GM12878 (cell line): ENCODE results near the gene GVQW3. TPM values are rescaled to one million over a fixed set of nuclear protein-coding genes. Genes with fewer than 3 reads are reported as not detected.

ENCODE experiments used
- ATAC-seq: fragments of 200-7000 bp; cut with Tn5 transposase; 3 replicates; pipeline ENCODE4 v1.9.1; 2020; ENCODE audit warnings: mild to moderate bottlenecking, moderate library complexity
- BruUV-seq: library from RNA; stranded (reverse); fragments of 400-500 nt; replicated peaks from 2 replicates; lab custom pipeline; 2021; lab: Mats Ljungman, UMichigan
- CTCF ChIA-PET: fragments of 300-600 bp; sonication (Branson Sonifier 250); formaldehyde crosslinking; extraction: SDS; loops from one replicate; lab custom pipeline; 2021; ENCODE audit warnings: inconsistent platforms; lab: Yijun Ruan, JAX
- POLR2A ChIA-PET: fragments of 350-600 bp; formaldehyde crosslinking; extraction: SDS; loops from one replicate; lab custom pipeline; 2021; ENCODE audit warnings: inconsistent platforms; lab: Charles Lee
- RAD21 ChIA-PET: fragments of 300-600 bp; sonication (Branson Sonifier 250); formaldehyde crosslinking; loops from one replicate; lab custom pipeline; 2023; ENCODE audit warnings: antibody characterized with exemption; ENCODE audit not compliant: unreplicated experiment; lab: Charles Lee
- SMC1A ChIA-PET: fragments of 300-600 bp; sonication (Branson Sonifier 250); formaldehyde crosslinking; loops from one replicate; lab custom pipeline; 2023; ENCODE audit not compliant: unreplicated experiment, uncharacterized antibody; lab: Charles Lee
- DNase-seq: peaks from one replicate; pipeline ENCODE4 v3.0.0-alpha.2; 2011; ENCODE audit warnings: low read depth, low spot score
- FAIRE-seq: peaks from 3 replicates; lab custom pipeline; 2011; peaks lifted over from hg19 to GRCh38; lab: Jason Lieb, UNC
- H2AFZ ChIP-seq: 2 replicates; pipeline ENCODE4 v1.6.0; 2011; ENCODE audit warnings: low read depth, low read length, control low read depth; ENCODE audit not compliant: control insufficient read depth
- H3K27ac ChIP-seq: 2 replicates; pipeline ENCODE4 v1.5.1; 2011; ENCODE audit warnings: control low read depth; ENCODE audit not compliant: control insufficient read depth, insufficient read depth
- H3K27me3 ChIP-seq, 2 experiments: replicated peaks in 1 of 2; 2 replicates each; pipeline versions ENCODE4 v1.6.0 to v1.6.1; 2011; ENCODE audit warnings: low read length in 1 of 2; ENCODE audit not compliant: control insufficient read depth in 2 of 2, insufficient read depth in 2 of 2
- H3K36me3 ChIP-seq, 2 experiments: 2 replicates each; pipeline ENCODE4 v1.5.1; 2011; ENCODE audit warnings: low read length in 1 of 2; ENCODE audit not compliant: control insufficient read depth in 2 of 2, insufficient read depth in 2 of 2
- H3K4me1 ChIP-seq: 2 replicates; pipeline ENCODE4 v1.6.1; 2011; ENCODE audit warnings: mild to moderate bottlenecking, low read length, moderate library complexity, mixed read lengths; ENCODE audit not compliant: control insufficient read depth, insufficient read depth
- H3K4me2 ChIP-seq: 2 replicates; pipeline ENCODE4 v1.6.0; 2011; ENCODE audit warnings: control low read depth; ENCODE audit not compliant: control insufficient read depth, insufficient read depth
- H3K4me3 ChIP-seq: fragments of 200-600 bp; sonication (generic); 2 replicates; pipeline ENCODE4 v1.5.1; 2016
- H3K79me2 ChIP-seq: 2 replicates; pipeline ENCODE4 v1.6.0; 2011; ENCODE audit warnings: low read length; ENCODE audit not compliant: control insufficient read depth, insufficient read depth
- H3K9ac ChIP-seq: 2 replicates; pipeline ENCODE4 v1.8.0; 2011; ENCODE audit warnings: low read length, control low read depth, mixed read lengths; ENCODE audit not compliant: control insufficient read depth, insufficient read depth
- H3K9me3 ChIP-seq: replicated peaks from 3 replicates; pipeline ENCODE4 v1.5.1; 2011; ENCODE audit warnings: mild to moderate bottlenecking, low read length; ENCODE audit not compliant: control insufficient read depth, insufficient read depth
- H4K20me1 ChIP-seq: 2 replicates; pipeline ENCODE4 v1.6.0; 2011; ENCODE audit not compliant: control insufficient read depth, insufficient read depth
- CHD2 ChIP-seq: IDR thresholded peaks from 2 replicates; pipeline ENCODE4 v1.6.1; 2011; ENCODE audit warnings: low read depth, low read length, improper control_type of control experiment, borderline replicate concordance
- E4F1 ChIP-seq: fragments of 450-650 bp; IDR thresholded peaks from 2 replicates; pipeline ENCODE4 v1.6.1; 2018; ENCODE audit warnings: borderline replicate concordance, mild to moderate bottlenecking; ENCODE audit not compliant: partially characterized antibody
- ELK1 ChIP-seq: IDR thresholded peaks from 2 replicates; pipeline ENCODE4 v1.6.1; 2012; ENCODE audit warnings: low read depth, low read length, improper control_type of control experiment
- EZH2 ChIP-seq: IDR thresholded peaks from 2 replicates; pipeline ENCODE4 v1.6.1; 2012; ENCODE audit warnings: low read depth, mild to moderate bottlenecking, control low read depth, inconsistent platforms, low read length, borderline replicate concordance; ENCODE audit not compliant: control insufficient read depth
- NFXL1 ChIP-seq: fragments of 450-650 bp; IDR thresholded peaks from 2 replicates; pipeline ENCODE4 v1.6.1; 2017; ENCODE audit warnings: antibody characterized with exemption, mild to moderate bottlenecking, borderline replicate concordance
- NR2C2 ChIP-seq: IDR thresholded peaks from 2 replicates; pipeline ENCODE4 v1.6.1; 2011; ENCODE audit warnings: borderline replicate concordance, low read depth; ENCODE audit not compliant: control insufficient read depth, insufficient read length
- RAD21 ChIP-seq: IDR thresholded peaks from 2 replicates; pipeline ENCODE4 v1.6.1; 2011; ENCODE audit warnings: mild to moderate bottlenecking, low read depth, low read length, moderate library complexity; ENCODE audit not compliant: insufficient read depth
- REST ChIP-seq: IDR thresholded peaks from 2 replicates; pipeline ENCODE4 v1.6.1; 2012; ENCODE audit warnings: mild to moderate bottlenecking, low read depth, low read length
- TBL1XR1 ChIP-seq: IDR thresholded peaks from 2 replicates; pipeline ENCODE4 v1.6.1; 2012; ENCODE audit warnings: low read depth, low read length, improper control_type of control experiment
- WGBS: methylation state at CpG from one replicate; pipeline ENCODE4 v1.1.6; 2016; ENCODE audit warnings: low lambda C conversion rate; ENCODE audit not compliant: insufficient replicate concordance, insufficient coverage; ENCODE audit errors: missing lambda C conversion rate; 5-methylcytosine and 5-hydroxymethylcytosine counted together
- in situ Hi-C: fragments of 300-500 bp; cut with MboI; formaldehyde crosslinking; loops from 9 replicates; pipeline ENCODE4 v1.14.3; 2018; ENCODE audit warnings: mixed read lengths
- intact Hi-C: fragments of 100-400 bp; cut with micrococcal nuclease; formaldehyde crosslinking; loops from one replicate; pipeline ENCODE4 v1.14.2; 2022; ENCODE audit not compliant: unreplicated experiment
- polyA plus RNA-seq, 11 experiments: library from polyadenylated mRNA; depleted of rRNA in 4 of 11; unstranded in 6 of 11; stranded (reverse) in 5 of 11; fragments of >200 nt; fragmentation: Nextera tagmentation in 4 of 11; fragmentation: Illumina TruSeq in 1 of 11; extraction: Ambion mirVana in 4 of 11; extraction: Trizol in 1 of 11; gene quantifications; 1 replicate in 1 of 11; 2 replicates in 10 of 11; pipeline versions ENCODE4 v1.2.1 to v1.2.3, GENCODE V29; 2011 to 2016; ENCODE audit warnings: inconsistent platforms in 2 of 11, missing spikeins in 2 of 11, low read depth in 1 of 11
- total RNA-seq, 4 experiments: library from RNA; depleted of rRNA in 3 of 4; stranded (reverse); fragments of >200 nt in 3 of 4; fragmentation: Illumina TruSeq in 1 of 4; extraction: Trizol in 1 of 4; gene quantifications; 2 replicates each; pipeline versions ENCODE4 v1.2.1 to v1.2.3, GENCODE V29; 2013 to 2021
- TF ChIP-seq, protein P1 (sequence below): fragments of 450-650 bp; IDR thresholded peaks from 2 replicates; pipeline ENCODE4 v1.6.1; 2017; ENCODE audit warnings: borderline replicate concordance

Gene GVQW3
- total and polyA plus RNA-seq, 10 of the 15 experiments (the other 5 are each of a cell fraction or from before 2014, with no cell fraction given) = 0.13 to 3.3 (median 1.7) TPM

- 95% methylated on average over 2 of the region's 2 CpGs for WGBS
- POLR2A ChIA-PET = no interaction called here
Measured at GRCh38 chr11:76361776-76362175, 19.3 kb upstream of the GVQW3 start.

More at GRCh38 chr11:76361776-76362175, 19.3 kb upstream of the GVQW3 start:
- Histone ChIP-seq H4K20me1 (no peaks in the 10 kb centered on the region), H3K4me3 (no peak overlapping the region), H3K27me3 (no peaks in the 10 kb centered on the region), H3K27ac (no peak overlapping the region), H3K4me1 (no peaks in the 10 kb centered on the region), H3K36me3 (peaks cover 0 to 2% of the 10 kb centered on the region in 2 experiments; a peak in 2 of 4 replicates), H3K9me3 (no peaks in the 10 kb centered on the region), H2AFZ (no peak overlapping the region), H3K79me2 (no peaks in the 10 kb centered on the region; the same call in 1 of the 2 replicates), H3K9ac (no peak overlapping the region), H3K4me2 (no peak overlapping the region)
- ATAC-seq (no peak), DNase-seq (no peak), FAIRE-seq (no peak)
- no peak for TF ChIP-seq TBL1XR1
- TF ChIP-seq E4F1 = no peak
- TF ChIP-seq EZH2 = no peak
- no peak for TF ChIP-seq REST
- TF ChIP-seq, protein P1, sequence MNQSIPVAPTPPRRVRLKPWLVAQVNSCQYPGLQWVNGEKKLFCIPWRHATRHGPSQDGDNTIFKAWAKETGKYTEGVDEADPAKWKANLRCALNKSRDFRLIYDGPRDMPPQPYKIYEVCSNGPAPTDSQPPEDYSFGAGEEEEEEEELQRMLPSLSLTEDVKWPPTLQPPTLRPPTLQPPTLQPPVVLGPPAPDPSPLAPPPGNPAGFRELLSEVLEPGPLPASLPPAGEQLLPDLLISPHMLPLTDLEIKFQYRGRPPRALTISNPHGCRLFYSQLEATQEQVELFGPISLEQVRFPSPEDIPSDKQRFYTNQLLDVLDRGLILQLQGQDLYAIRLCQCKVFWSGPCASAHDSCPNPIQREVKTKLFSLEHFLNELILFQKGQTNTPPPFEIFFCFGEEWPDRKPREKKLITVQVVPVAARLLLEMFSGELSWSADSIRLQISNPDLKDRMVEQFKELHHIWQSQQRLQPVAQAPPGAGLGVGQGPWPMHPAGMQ = no peak
- no peak for TF ChIP-seq NR2C2
- no peak for TF ChIP-seq RAD21
- TF ChIP-seq CHD2 = no peak
- no peak for TF ChIP-seq NFXL1
- TF ChIP-seq ELK1 = no peak
- SMC1A ChIA-PET = no interaction called here
- in situ Hi-C loops = no loop called here
- intact Hi-C loops = no loop called here
- BruUV-seq = no TSS peak
- CTCF ChIA-PET = interaction anchor here (0.6 to 0.9 kb wide), 3 partner anchors 15 to 452 kb away, joined by 3 read pairs; no protein-coding TSS in a partner anchor
- RAD21 ChIA-PET = no interaction called here
